ENCODE results near the gene OGFOD1. TPM values are rescaled to one million over a fixed set of nuclear protein-coding genes. Genes with fewer than 3 reads are reported as not detected.

Gene OGFOD1
- total and polyA plus RNA-seq, 2 of the 13 experiments (the other 11 are each of a cell fraction or from before 2014, with no cell fraction given) = 35.2 to 81.3 TPM

DNA sequence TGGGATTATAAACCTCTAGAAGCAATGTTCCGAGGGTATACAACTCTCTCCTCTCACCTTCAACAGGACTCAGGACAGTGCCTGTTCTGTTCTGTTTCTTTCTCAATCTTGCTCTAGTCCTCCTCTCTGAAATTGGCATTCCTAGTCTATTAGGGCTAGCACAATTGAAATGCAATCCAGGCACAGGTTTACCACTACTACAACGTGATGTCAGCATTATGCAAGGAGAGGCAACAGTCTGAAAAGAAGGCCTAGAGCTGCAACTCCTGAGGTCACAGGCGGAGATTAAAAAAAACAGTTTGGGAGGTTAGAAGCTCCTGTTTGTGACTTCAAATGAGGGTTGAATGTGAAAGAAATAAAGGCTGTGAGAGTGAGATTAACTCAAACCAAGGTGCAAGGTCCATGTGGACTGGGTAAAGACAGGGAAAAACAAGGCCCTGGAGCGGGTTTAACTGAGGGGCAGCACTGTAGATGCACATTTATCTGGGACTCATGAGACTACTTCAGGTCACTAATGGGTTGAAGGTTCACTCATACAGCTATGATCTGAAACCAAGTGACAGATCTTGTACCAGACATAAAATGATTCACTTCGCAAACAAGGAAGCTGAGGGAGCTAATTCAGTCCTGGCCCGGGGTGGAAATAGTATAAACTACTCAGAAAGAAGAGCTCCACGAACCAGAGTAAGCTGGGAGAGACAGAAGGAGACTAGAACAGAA, 42.8 kb upstream of the OGFOD1 start (continued):
- TF ChIP-seq, protein P1, sequence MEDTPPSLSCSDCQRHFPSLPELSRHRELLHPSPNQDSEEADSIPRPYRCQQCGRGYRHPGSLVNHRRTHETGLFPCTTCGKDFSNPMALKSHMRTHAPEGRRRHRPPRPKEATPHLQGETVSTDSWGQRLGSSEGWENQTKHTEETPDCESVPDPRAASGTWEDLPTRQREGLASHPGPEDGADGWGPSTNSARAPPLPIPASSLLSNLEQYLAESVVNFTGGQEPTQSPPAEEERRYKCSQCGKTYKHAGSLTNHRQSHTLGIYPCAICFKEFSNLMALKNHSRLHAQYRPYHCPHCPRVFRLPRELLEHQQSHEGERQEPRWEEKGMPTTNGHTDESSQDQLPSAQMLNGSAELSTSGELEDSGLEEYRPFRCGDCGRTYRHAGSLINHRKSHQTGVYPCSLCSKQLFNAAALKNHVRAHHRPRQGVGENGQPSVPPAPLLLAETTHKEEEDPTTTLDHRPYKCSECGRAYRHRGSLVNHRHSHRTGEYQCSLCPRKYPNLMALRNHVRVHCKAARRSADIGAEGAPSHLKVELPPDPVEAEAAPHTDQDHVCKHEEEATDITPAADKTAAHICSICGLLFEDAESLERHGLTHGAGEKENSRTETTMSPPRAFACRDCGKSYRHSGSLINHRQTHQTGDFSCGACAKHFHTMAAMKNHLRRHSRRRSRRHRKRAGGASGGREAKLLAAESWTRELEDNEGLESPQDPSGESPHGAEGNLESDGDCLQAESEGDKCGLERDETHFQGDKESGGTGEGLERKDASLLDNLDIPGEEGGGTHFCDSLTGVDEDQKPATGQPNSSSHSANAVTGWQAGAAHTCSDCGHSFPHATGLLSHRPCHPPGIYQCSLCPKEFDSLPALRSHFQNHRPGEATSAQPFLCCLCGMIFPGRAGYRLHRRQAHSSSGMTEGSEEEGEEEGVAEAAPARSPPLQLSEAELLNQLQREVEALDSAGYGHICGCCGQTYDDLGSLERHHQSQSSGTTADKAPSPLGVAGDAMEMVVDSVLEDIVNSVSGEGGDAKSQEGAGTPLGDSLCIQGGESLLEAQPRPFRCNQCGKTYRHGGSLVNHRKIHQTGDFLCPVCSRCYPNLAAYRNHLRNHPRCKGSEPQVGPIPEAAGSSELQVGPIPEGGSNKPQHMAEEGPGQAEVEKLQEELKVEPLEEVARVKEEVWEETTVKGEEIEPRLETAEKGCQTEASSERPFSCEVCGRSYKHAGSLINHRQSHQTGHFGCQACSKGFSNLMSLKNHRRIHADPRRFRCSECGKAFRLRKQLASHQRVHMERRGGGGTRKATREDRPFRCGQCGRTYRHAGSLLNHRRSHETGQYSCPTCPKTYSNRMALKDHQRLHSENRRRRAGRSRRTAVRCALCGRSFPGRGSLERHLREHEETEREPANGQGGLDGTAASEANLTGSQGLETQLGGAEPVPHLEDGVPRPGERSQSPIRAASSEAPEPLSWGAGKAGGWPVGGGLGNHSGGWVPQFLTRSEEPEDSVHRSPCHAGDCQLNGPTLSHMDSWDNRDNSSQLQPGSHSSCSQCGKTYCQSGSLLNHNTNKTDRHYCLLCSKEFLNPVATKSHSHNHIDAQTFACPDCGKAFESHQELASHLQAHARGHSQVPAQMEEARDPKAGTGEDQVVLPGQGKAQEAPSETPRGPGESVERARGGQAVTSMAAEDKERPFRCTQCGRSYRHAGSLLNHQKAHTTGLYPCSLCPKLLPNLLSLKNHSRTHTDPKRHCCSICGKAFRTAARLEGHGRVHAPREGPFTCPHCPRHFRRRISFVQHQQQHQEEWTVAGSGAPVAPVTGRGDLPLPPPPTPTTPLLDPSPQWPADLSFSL (CRISPR knock-in tag; IDR thresholded peaks at IDR 0.05) = no peak
- no peak for TF ChIP-seq ZNF256 (CRISPR knock-in tag; conservative IDR thresholded peaks at IDR 0.05)
- no peak for TF ChIP-seq ZNF546 (CRISPR knock-in tag; conservative IDR thresholded peaks at IDR 0.05)
- no peak for TF ChIP-seq MNT (IDR thresholded peaks at IDR 0.05)
- TF ChIP-seq ZC3H4 (CRISPR knock-in tag; IDR thresholded peaks at IDR 0.05; ENCODE audit: borderline replicate concordance) = no peak
- TF ChIP-seq THAP11 (CRISPR knock-in tag; IDR thresholded peaks at IDR 0.05) = no peak
- no peak for TF ChIP-seq PLSCR1 (CRISPR knock-in tag; IDR thresholded peaks at IDR 0.05; ENCODE audit: borderline replicate concordance)
- TF ChIP-seq ZNF251 (CRISPR knock-in tag; IDR thresholded peaks at IDR 0.05) = no peak
- TF ChIP-seq, protein P2, sequence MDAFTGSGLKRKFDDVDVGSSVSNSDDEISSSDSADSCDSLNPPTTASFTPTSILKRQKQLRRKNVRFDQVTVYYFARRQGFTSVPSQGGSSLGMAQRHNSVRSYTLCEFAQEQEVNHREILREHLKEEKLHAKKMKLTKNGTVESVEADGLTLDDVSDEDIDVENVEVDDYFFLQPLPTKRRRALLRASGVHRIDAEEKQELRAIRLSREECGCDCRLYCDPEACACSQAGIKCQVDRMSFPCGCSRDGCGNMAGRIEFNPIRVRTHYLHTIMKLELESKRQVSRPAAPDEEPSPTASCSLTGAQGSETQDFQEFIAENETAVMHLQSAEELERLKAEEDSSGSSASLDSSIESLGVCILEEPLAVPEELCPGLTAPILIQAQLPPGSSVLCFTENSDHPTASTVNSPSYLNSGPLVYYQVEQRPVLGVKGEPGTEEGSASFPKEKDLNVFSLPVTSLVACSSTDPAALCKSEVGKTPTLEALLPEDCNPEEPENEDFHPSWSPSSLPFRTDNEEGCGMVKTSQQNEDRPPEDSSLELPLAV (CRISPR knock-in tag; conservative IDR thresholded peaks at IDR 0.05; ENCODE audit: low read depth) = no peak
- TF ChIP-seq ATF2 (CRISPR knock-in tag; IDR thresholded peaks at IDR 0.05) = no peak
- no peak for TF ChIP-seq SP4 (CRISPR knock-in tag; IDR thresholded peaks at IDR 0.05)
- TF ChIP-seq MTA1 (CRISPR knock-in tag; IDR thresholded peaks at IDR 0.05; ENCODE audit: borderline replicate concordance) = no peak

Data from HepG2 (cell line).